Bone marrow (tissue), 2 donors: Measurements from ENCODE around the gene AATK.
A peak's percentile ranks its signal among the peaks of the same experiment; 100 is the strongest.

Source experiments
- DNase-seq, 2 donors: peaks; one replicate each; lab custom pipeline; 2025; lab: John Stamatoyannopoulos, UW

Gene AATK

GRCh38 chr17:81127133-81127455, 38.9 kb downstream of the AATK start:
- DNase-seq, result no peak

- no peak for DNase-seq
These were observed 39.5 kb downstream of the AATK start for GRCh38 chr17:81126281-81127132.

- no peak for DNase-seq
These were observed 40.4 kb downstream of the AATK start for GRCh38 chr17:81125573-81126081.

- DNase-seq, result no peak
These were observed 41.6 kb downstream of the AATK start for GRCh38 chr17:81124377-81124776.

GRCh38 chr17:81123052-81124048, 42.7 kb downstream of the AATK start:
- no peak for DNase-seq

- DNase-seq, result no peak
These were observed 43.9 kb downstream of the AATK start for GRCh38 chr17:81121841-81122733.

GRCh38 chr17:81120695-81121621, 45.1 kb downstream of the AATK start:
- DNase-seq, result no peak

GRCh38 chr17:81120149-81120484, 45.9 kb downstream of the AATK start:
- DNase-seq, result no peak

- DNase-seq, result peak in 1 of 2 donors; percentile 87
These were observed 46.5 kb downstream of the AATK start for GRCh38 chr17:81119223-81120148.

GRCh38 chr17:81118308-81119221, 47.5 kb downstream of the AATK start:
- no peak for DNase-seq

GRCh38 chr17:81117672-81118198, 48.3 kb downstream of the AATK start:
- DNase-seq, result no peak

GRCh38 chr17:81116704-81117103, 49.3 kb downstream of the AATK start:
- no peak for DNase-seq

GRCh38 chr17:81115749-81116464, 50.1 kb downstream of the AATK start:
- DNase-seq, result no peak

GRCh38 chr17:81115219-81115618, 50.8 kb downstream of the AATK start:
- no peak for DNase-seq

- no peak for DNase-seq
These were observed 51.5 kb downstream of the AATK start for GRCh38 chr17:81114351-81115093.

GRCh38 chr17:81113158-81113724, 52.8 kb downstream of the AATK start:
- DNase-seq, result no peak
